ENCODE data around the gene BGN.

BGN gene

DNA sequence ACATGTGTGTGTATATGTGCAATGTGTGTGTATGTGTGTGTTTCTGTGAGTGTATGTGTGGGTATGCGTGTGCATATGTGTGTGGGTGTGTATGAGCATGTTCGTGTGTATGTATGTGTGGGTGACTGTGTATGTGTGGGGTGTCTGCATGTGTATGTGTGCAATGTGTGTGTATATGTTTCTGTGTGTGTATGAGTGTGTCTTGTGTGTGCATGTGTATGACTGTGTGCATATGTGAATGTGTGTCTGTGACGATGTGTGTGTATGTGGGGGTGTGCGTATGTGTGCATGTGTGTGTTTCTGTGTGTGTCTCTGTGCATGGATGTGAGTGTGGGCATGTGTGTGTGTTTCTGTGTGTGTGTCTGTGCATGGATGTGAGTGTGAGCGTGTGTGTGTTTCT, 18.5 kb downstream of the BGN start:
- TF ChIP-seq, protein P1, sequence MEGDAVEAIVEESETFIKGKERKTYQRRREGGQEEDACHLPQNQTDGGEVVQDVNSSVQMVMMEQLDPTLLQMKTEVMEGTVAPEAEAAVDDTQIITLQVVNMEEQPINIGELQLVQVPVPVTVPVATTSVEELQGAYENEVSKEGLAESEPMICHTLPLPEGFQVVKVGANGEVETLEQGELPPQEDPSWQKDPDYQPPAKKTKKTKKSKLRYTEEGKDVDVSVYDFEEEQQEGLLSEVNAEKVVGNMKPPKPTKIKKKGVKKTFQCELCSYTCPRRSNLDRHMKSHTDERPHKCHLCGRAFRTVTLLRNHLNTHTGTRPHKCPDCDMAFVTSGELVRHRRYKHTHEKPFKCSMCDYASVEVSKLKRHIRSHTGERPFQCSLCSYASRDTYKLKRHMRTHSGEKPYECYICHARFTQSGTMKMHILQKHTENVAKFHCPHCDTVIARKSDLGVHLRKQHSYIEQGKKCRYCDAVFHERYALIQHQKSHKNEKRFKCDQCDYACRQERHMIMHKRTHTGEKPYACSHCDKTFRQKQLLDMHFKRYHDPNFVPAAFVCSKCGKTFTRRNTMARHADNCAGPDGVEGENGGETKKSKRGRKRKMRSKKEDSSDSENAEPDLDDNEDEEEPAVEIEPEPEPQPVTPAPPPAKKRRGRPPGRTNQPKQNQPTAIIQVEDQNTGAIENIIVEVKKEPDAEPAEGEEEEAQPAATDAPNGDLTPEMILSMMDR (IDR thresholded peaks at IDR 0.05; ENCODE audit: insufficient read depth, low read length, poor library complexity, severe bottlenecking), result no peak
- TF ChIP-seq EZH2phosphoT487 (conservative IDR thresholded peaks at IDR 0.05; ENCODE audit: low read length), result no peak
- H3K27ac ChIP-seq (ENCODE audit: low read depth, low read length), result no peak overlapping the region
- no peaks in the 10 kb centered on the region for H3F3A ChIP-seq (ENCODE audit: insufficient read depth)
- H3K4me2 ChIP-seq (ENCODE audit: low read depth, low read length, poor library complexity, severe bottlenecking), result no peak overlapping the region
- H3K27me3 ChIP-seq (ENCODE audit: low read length), result no peaks in the 10 kb centered on the region
- no peak overlapping the region for H3K9ac ChIP-seq (ENCODE audit: low read length)
- no peaks in the 10 kb centered on the region for H3K36me3 ChIP-seq (ENCODE audit: low read length)
- no peaks in the 10 kb centered on the region for H4K20me1 ChIP-seq (ENCODE audit: low read depth, low read length)
- H3K79me2 ChIP-seq (ENCODE audit: insufficient read depth, low read length), result no peaks in the 10 kb centered on the region
- H3K9me2 ChIP-seq (replicated peaks; ENCODE audit: insufficient read depth, low read length), result no peaks in the 10 kb centered on the region
- no peak overlapping the region for H2AFZ ChIP-seq (ENCODE audit: low read depth, low read length, severe bottlenecking)
- H3K4me3 ChIP-seq (ENCODE audit: insufficient read depth, low read length, poor library complexity, severe bottlenecking), result no peak overlapping the region
- no peaks in the 10 kb centered on the region for H3K9me3 ChIP-seq (ENCODE audit: insufficient read depth, low read length)

DNA sequence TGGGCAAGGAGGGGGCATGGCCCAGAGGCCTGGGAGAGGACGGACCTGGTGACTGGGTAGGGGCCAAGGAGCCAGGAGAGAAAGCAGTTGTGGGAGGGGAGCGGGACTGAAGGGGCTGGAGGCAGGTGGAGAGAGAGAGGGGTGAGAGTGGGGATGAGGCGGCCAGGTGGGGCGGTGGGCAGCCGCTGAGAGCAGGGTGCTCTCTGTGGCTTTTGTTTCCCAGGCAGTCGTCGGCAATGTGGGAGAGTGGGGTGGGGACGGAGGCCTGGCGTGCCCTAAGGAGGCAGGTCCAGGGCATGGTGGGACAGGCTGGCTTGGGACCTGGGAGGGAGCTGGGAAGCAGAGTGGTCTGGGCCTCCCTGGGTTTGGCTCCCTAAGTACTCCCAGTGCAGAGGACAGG, 19.5 kb downstream of the BGN start:
- H3K9me3 ChIP-seq (ENCODE audit: insufficient read depth, low read length), result no peaks in the 10 kb centered on the region
- no peaks in the 10 kb centered on the region for H3K27me3 ChIP-seq (ENCODE audit: low read length)
- TF ChIP-seq EZH2phosphoT487 (conservative IDR thresholded peaks at IDR 0.05; ENCODE audit: low read length), result no peak
- TF ChIP-seq, protein P1 (IDR thresholded peaks at IDR 0.05; ENCODE audit: insufficient read depth, low read length, poor library complexity, severe bottlenecking), result no peak

DNA sequence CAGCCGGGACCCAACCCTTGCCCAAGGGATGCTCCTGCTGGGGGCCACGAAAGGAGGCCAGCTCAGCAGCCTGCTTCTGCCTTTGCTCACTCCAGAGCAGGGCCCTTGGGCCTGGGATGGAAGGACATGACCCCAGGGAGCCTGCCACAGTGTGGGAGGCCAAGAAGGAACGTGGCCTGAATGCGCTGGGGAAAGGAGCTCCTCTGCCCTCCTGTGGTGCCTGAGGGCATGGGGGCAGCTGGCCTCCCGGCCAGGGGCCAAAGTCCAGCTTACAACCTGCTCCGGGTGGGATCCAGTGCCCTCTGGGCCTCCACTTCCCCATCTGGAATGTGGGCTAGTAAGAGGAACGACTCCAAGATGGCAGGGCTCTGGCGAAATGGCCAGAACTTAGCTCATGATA, 20.7 kb downstream of the BGN start:
- Histone ChIP-seq H3K4me2 (ENCODE audit: low read depth, low read length, poor library complexity, severe bottlenecking) (no peak overlapping the region), H3K36me3 (ENCODE audit: low read length) (no peaks in the 10 kb centered on the region), H3K9me3 (ENCODE audit: insufficient read depth, low read length) (no peaks in the 10 kb centered on the region), H2AFZ (ENCODE audit: low read depth, low read length, severe bottlenecking) (no peak overlapping the region), H3K9ac (ENCODE audit: low read length) (no peak overlapping the region), H3F3A (ENCODE audit: insufficient read depth) (no peaks in the 10 kb centered on the region), H3K4me3 (ENCODE audit: insufficient read depth, low read length, poor library complexity, severe bottlenecking) (no peak overlapping the region), H3K9me2 (replicated peaks; ENCODE audit: insufficient read depth, low read length) (no peaks in the 10 kb centered on the region), H3K27me3 (ENCODE audit: low read length) (no peaks in the 10 kb centered on the region), H3K79me2 (ENCODE audit: insufficient read depth, low read length) (no peaks in the 10 kb centered on the region), H3K27ac (ENCODE audit: low read depth, low read length) (no peak overlapping the region), H4K20me1 (ENCODE audit: low read depth, low read length) (no peaks in the 10 kb centered on the region)
- TF ChIP-seq, protein P1 (IDR thresholded peaks at IDR 0.05; ENCODE audit: insufficient read depth, low read length, poor library complexity, severe bottlenecking), result no peak
- TF ChIP-seq EZH2phosphoT487 (conservative IDR thresholded peaks at IDR 0.05; ENCODE audit: low read length), result no peak

More for the DNA sequence above, 19.5 kb downstream of the BGN start:
- no peaks in the 10 kb centered on the region for H3K36me3 ChIP-seq (ENCODE audit: low read length)
- H3K9ac ChIP-seq (ENCODE audit: low read length), result no peak overlapping the region
- no peak overlapping the region for H2AFZ ChIP-seq (ENCODE audit: low read depth, low read length, severe bottlenecking)
- no peaks in the 10 kb centered on the region for H3K79me2 ChIP-seq (ENCODE audit: insufficient read depth, low read length)
- no peaks in the 10 kb centered on the region for H3K9me2 ChIP-seq (replicated peaks; ENCODE audit: insufficient read depth, low read length)
- no peak overlapping the region for H3K4me3 ChIP-seq (ENCODE audit: insufficient read depth, low read length, poor library complexity, severe bottlenecking)
- H3K27ac ChIP-seq (ENCODE audit: low read depth, low read length), result no peak overlapping the region
- no peak overlapping the region for H3K4me2 ChIP-seq (ENCODE audit: low read depth, low read length, poor library complexity, severe bottlenecking)
- H4K20me1 ChIP-seq (ENCODE audit: low read depth, low read length), result no peaks in the 10 kb centered on the region
- H3F3A ChIP-seq (ENCODE audit: insufficient read depth), result no peaks in the 10 kb centered on the region

Data from SU-DHL-6 (cell line).